Measurements from ENCODE around the gene P2RY1. TPM values are rescaled to one million over a fixed set of nuclear protein-coding genes. Genes with fewer than 3 reads are reported as not detected.

Gene P2RY1
- polyA plus RNA-seq, 1 donor (not counting 4 experiments of a cell fraction or from before 2014, with no cell fraction given), result 1.1 TPM

GRCh38 chr3:152860736-152861135 is 25.8 kb downstream of the P2RY1 start:
- Histone ChIP-seq H3K9me1 (ENCODE audit: control insufficient read depth, extremely low read depth, insufficient read depth, low read length) (no peaks in the 10 kb centered on the region), H3K27me3 (ENCODE audit: control insufficient read depth, extremely low read depth, insufficient read depth, low read length) (no peaks in the 10 kb centered on the region), H3K9me3 (ENCODE audit: control insufficient read depth, low read depth, low read length) (no peaks in the 10 kb centered on the region), H4K20me1 (ENCODE audit: control insufficient read depth, extremely low read depth, insufficient read depth, low read length) (no peaks in the 10 kb centered on the region), H3K4me3 (ENCODE audit: control insufficient read depth in 2 of 3, extremely low read depth in 1 of 3, insufficient read depth in 2 of 3, low read depth in 1 of 3, low read length in 3 of 3) (no peak overlapping the region), H2AFZ (ENCODE audit: control insufficient read depth, low read length) (no peak overlapping the region), H3K9ac (ENCODE audit: control insufficient read depth, extremely low read depth, insufficient read depth, low read length) (no peak overlapping the region), H3K36me3 (ENCODE audit: control insufficient read depth in 2 of 2, extremely low read depth in 1 of 2, insufficient read depth in 2 of 2, low read length in 2 of 2) (no peaks in the 10 kb centered on the region), H3K4me1 (ENCODE audit: control insufficient read depth, extremely low read depth, insufficient read depth, low read length) (no peaks in the 10 kb centered on the region), H3K79me2 (ENCODE audit: control insufficient read depth, insufficient read depth, low read length) (no peaks in the 10 kb centered on the region), H3K4me2 (ENCODE audit: control insufficient read depth, extremely low read depth, insufficient read depth, low read depth, low read length) (no peak overlapping the region), H3K27ac (ENCODE audit: control insufficient read depth, insufficient read depth, low read length) (no peak overlapping the region)
- no peak for TF ChIP-seq CTCF (optimal IDR thresholded peaks at IDR 0.05 in 1 of 3, IDR thresholded peaks at IDR 0.05 in 1 of 3, conservative IDR thresholded peaks at IDR 0.05 in 1 of 3; ENCODE audit: extremely low read depth in 1 of 3, insufficient read depth in 2 of 3, low read length in 3 of 3)
- no peak for TF ChIP-seq EZH2 (IDR thresholded peaks at IDR 0.05; ENCODE audit: low read length)
- DNase-seq (ENCODE audit: low read depth, low spot score), result no peak
- dilution Hi-C loops (cut with MboI; ENCODE audit: extremely low pct_ligation_motif_present, low sequenced_read_pairs), result no loop called here
- FAIRE-seq, result no peak

- Histone ChIP-seq H2AFZ (ENCODE audit: control insufficient read depth, low read length) (no peak overlapping the region), H3K27me3 (ENCODE audit: control insufficient read depth, extremely low read depth, insufficient read depth, low read length) (no peaks in the 10 kb centered on the region), H3K27ac (ENCODE audit: control insufficient read depth, insufficient read depth, low read length) (no peak overlapping the region), H3K9me3 (ENCODE audit: control insufficient read depth, low read depth, low read length) (no peaks in the 10 kb centered on the region), H3K36me3 (ENCODE audit: control insufficient read depth in 2 of 2, extremely low read depth in 1 of 2, insufficient read depth in 2 of 2, low read length in 2 of 2) (no peaks in the 10 kb centered on the region), H3K9ac (ENCODE audit: control insufficient read depth, extremely low read depth, insufficient read depth, low read length) (no peak overlapping the region), H3K79me2 (ENCODE audit: control insufficient read depth, insufficient read depth, low read length) (no peaks in the 10 kb centered on the region), H3K9me1 (ENCODE audit: control insufficient read depth, extremely low read depth, insufficient read depth, low read length) (no peaks in the 10 kb centered on the region), H4K20me1 (ENCODE audit: control insufficient read depth, extremely low read depth, insufficient read depth, low read length) (no peaks in the 10 kb centered on the region), H3K4me3 (ENCODE audit: control insufficient read depth in 2 of 3, extremely low read depth in 1 of 3, insufficient read depth in 2 of 3, low read depth in 1 of 3, low read length in 3 of 3) (no peak overlapping the region), H3K4me1 (ENCODE audit: control insufficient read depth, extremely low read depth, insufficient read depth, low read length) (peaks cover 3% of the 10 kb centered on the region), H3K4me2 (ENCODE audit: control insufficient read depth, extremely low read depth, insufficient read depth, low read depth, low read length) (no peak overlapping the region)
- DNase-seq (ENCODE audit: low read depth, low spot score), result no peak
- dilution Hi-C loops (cut with MboI; ENCODE audit: extremely low pct_ligation_motif_present, low sequenced_read_pairs), result no loop called here
- TF ChIP-seq EZH2 (IDR thresholded peaks at IDR 0.05; ENCODE audit: low read length), result no peak
- no peak for TF ChIP-seq CTCF (optimal IDR thresholded peaks at IDR 0.05 in 1 of 3, IDR thresholded peaks at IDR 0.05 in 1 of 3, conservative IDR thresholded peaks at IDR 0.05 in 1 of 3; ENCODE audit: extremely low read depth in 1 of 3, insufficient read depth in 2 of 3, low read length in 3 of 3)
- FAIRE-seq, result no peak
Measured at GRCh38 chr3:152865668-152866245, 30.8 kb downstream of the P2RY1 start.
